ENCODE data around the gene DIP2C. TPM values are rescaled to one million over a fixed set of nuclear protein-coding genes. Genes with fewer than 3 reads are reported as not detected.

The DIP2C gene
- total RNA-seq, 1 donor from 2014 or later = 1.6 TPM

DNA sequence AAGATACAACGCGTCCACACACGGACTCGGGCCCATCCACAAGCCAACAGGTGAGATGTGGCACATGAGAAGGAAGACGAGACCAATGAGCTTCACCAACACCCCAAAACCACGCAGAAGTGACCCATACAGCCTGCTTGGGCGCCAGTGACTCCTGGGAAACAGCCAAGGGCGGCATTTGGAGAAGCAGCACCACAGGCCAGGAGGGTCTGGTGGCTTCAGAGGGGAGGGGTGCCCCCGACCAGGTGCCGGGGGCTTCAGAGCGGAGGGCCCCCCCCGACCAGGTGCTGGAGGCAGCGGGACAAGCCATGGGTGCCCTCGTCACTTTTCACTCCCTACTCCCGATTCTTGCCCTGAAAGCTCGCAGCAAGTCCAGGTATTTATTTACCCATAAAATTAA lies 140.1 kb downstream of the DIP2C start:
- no peaks in the 10 kb centered on the region for H3K9me3 Mint-ChIP-seq
- no peaks in the 10 kb centered on the region for H3K36me3 Mint-ChIP-seq (ENCODE audit: low read depth)
- H3K27ac Mint-ChIP-seq = no peak overlapping the region
- DNase-seq (ENCODE audit: low spot score) = no peak
- peaks cover 6% of the 10 kb centered on the region for H3K27me3 Mint-ChIP-seq (ENCODE audit: low read depth)
- no peak overlapping the region for H3K4me3 Mint-ChIP-seq (ENCODE audit: low read depth)
- H3K4me1 Mint-ChIP-seq (ENCODE audit: low read depth) = peaks cover 5% of the 10 kb centered on the region
- intact Hi-C loops (cut with micrococcal nuclease) = no loop called here

- H3K9me3 Mint-ChIP-seq = no peaks in the 10 kb centered on the region
- no peak overlapping the region for H3K27ac Mint-ChIP-seq
- H3K4me1 Mint-ChIP-seq (ENCODE audit: low read depth) = peaks cover 8% of the 10 kb centered on the region
- no peak for DNase-seq (ENCODE audit: low spot score)
- H3K36me3 Mint-ChIP-seq (ENCODE audit: low read depth) = no peaks in the 10 kb centered on the region
- no peak overlapping the region for H3K4me3 Mint-ChIP-seq (ENCODE audit: low read depth)
- peaks cover 7% of the 10 kb centered on the region for H3K27me3 Mint-ChIP-seq (ENCODE audit: low read depth)
- intact Hi-C loops (cut with micrococcal nuclease) = no loop called here
Observed at GRCh38 chr10:548238-548901, 141.1 kb downstream of the DIP2C start.

GRCh38 chr10:547591-548081 lies 141.8 kb downstream of the DIP2C start:
- H3K9me3 Mint-ChIP-seq = no peaks in the 10 kb centered on the region
- H3K27me3 Mint-ChIP-seq (ENCODE audit: low read depth) = peaks cover 7% of the 10 kb centered on the region
- H3K27ac Mint-ChIP-seq = no peak overlapping the region
- H3K4me1 Mint-ChIP-seq (ENCODE audit: low read depth) = peaks cover 8% of the 10 kb centered on the region
- intact Hi-C loops (cut with micrococcal nuclease) = no loop called here
- H3K4me3 Mint-ChIP-seq (ENCODE audit: low read depth) = no peak overlapping the region
- no peak for DNase-seq (ENCODE audit: low spot score)
- H3K36me3 Mint-ChIP-seq (ENCODE audit: low read depth) = no peaks in the 10 kb centered on the region

- Mint-ChIP-seq H3K4me3 (ENCODE audit: low read depth) (no peak overlapping the region), H3K36me3 (ENCODE audit: low read depth) (no peaks in the 10 kb centered on the region), H3K4me1 (ENCODE audit: low read depth) (peaks cover 8% of the 10 kb centered on the region), H3K27me3 (ENCODE audit: low read depth) (peaks cover 7% of the 10 kb centered on the region), H3K27ac (no peak overlapping the region), H3K9me3 (no peaks in the 10 kb centered on the region)
- DNase-seq (ENCODE audit: low spot score) = no peak
- intact Hi-C loops (cut with micrococcal nuclease) = no loop called here
Observed at GRCh38 chr10:546971-547590, 142.4 kb downstream of the DIP2C start.

- intact Hi-C loops (cut with micrococcal nuclease) = no loop called here
- peaks cover 13% of the 10 kb centered on the region for H3K27me3 Mint-ChIP-seq (ENCODE audit: low read depth)
- DNase-seq (ENCODE audit: low spot score) = no peak
- H3K4me3 Mint-ChIP-seq (ENCODE audit: low read depth) = no peak overlapping the region
- H3K4me1 Mint-ChIP-seq (ENCODE audit: low read depth) = peaks cover 8% of the 10 kb centered on the region
- no peaks in the 10 kb centered on the region for H3K9me3 Mint-ChIP-seq
- no peaks in the 10 kb centered on the region for H3K36me3 Mint-ChIP-seq (ENCODE audit: low read depth)
- H3K27ac Mint-ChIP-seq = no peak overlapping the region
Observed at GRCh38 chr10:546451-546850, 143.0 kb downstream of the DIP2C start.

GRCh38 chr10:543862-544822 lies 145.3 kb downstream of the DIP2C start:
- Mint-ChIP-seq H3K36me3 (ENCODE audit: low read depth) (no peaks in the 10 kb centered on the region), H3K27ac (no peak overlapping the region), H3K4me1 (ENCODE audit: low read depth) (peaks cover 8% of the 10 kb centered on the region), H3K27me3 (ENCODE audit: low read depth) (peaks cover 26% of the 10 kb centered on the region), H3K9me3 (no peaks in the 10 kb centered on the region), H3K4me3 (ENCODE audit: low read depth) (no peak overlapping the region)
- intact Hi-C loops (cut with micrococcal nuclease) = no loop called here
- no peak for DNase-seq (ENCODE audit: low spot score)

DNA sequence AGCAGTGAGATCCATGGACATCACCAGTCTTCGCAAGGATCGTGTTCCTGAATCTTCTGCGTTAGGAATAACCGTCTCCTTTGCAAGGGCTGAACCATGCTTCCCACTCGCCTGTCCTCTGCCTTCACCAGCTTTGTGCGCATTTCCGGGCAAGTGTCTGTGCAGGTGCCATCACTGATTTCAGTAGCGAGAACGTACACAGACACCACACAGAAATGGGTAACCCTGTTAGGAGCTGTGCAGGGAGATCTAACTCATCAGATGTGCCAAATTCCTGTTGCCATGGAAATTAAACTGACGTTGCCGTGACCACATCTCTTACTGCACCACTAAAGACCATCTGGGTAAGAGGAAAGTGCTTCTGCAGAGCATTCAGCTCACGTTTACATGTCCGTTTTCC lies 146.3 kb downstream of the DIP2C start:
- no peaks in the 10 kb centered on the region for H3K36me3 Mint-ChIP-seq (ENCODE audit: low read depth)
- no peak for DNase-seq (ENCODE audit: low spot score)
- H3K27me3 Mint-ChIP-seq (ENCODE audit: low read depth) = peaks cover 24% of the 10 kb centered on the region
- no peak overlapping the region for H3K27ac Mint-ChIP-seq
- peaks cover 8% of the 10 kb centered on the region for H3K4me1 Mint-ChIP-seq (ENCODE audit: low read depth)
- intact Hi-C loops (cut with micrococcal nuclease) = no loop called here
- H3K4me3 Mint-ChIP-seq (ENCODE audit: low read depth) = no peak overlapping the region
- no peaks in the 10 kb centered on the region for H3K9me3 Mint-ChIP-seq

- Mint-ChIP-seq H3K27me3 (ENCODE audit: low read depth) (peaks cover 23% of the 10 kb centered on the region), H3K9me3 (no peaks in the 10 kb centered on the region), H3K36me3 (ENCODE audit: low read depth) (no peaks in the 10 kb centered on the region), H3K4me1 (ENCODE audit: low read depth) (peaks cover 8% of the 10 kb centered on the region), H3K4me3 (ENCODE audit: low read depth) (no peak overlapping the region), H3K27ac (no peak overlapping the region)
- intact Hi-C loops (cut with micrococcal nuclease) = no loop called here
- DNase-seq (ENCODE audit: low spot score) = no peak
Observed at GRCh38 chr10:541750-542371, 147.6 kb downstream of the DIP2C start.

DNA sequence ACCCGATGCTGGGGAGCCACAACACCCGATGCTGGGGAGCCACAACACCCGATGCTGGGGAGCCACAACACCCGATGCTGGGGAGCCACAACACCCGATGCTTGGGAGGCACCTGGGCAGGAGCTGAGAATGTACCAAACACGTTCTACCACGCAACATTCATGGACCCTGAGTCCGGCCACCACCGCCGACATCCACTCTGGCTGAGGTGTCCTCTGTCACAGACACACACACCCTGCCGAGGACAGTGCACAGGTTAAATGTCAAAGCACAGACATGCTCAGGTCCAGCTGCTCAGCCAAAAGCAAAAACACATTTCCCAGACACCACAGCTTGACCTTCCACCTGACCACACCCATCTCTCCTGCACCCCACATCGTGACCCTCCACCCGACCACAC lies 148.4 kb downstream of the DIP2C start:
- no peak overlapping the region for H3K4me3 Mint-ChIP-seq (ENCODE audit: low read depth)
- DNase-seq (ENCODE audit: low spot score) = no peak
- intact Hi-C loops (cut with micrococcal nuclease) = no loop called here
- no peak overlapping the region for H3K27ac Mint-ChIP-seq
- H3K4me1 Mint-ChIP-seq (ENCODE audit: low read depth) = peaks cover 8% of the 10 kb centered on the region
- no peaks in the 10 kb centered on the region for H3K9me3 Mint-ChIP-seq
- H3K27me3 Mint-ChIP-seq (ENCODE audit: low read depth) = peaks cover 23% of the 10 kb centered on the region
- H3K36me3 Mint-ChIP-seq (ENCODE audit: low read depth) = no peaks in the 10 kb centered on the region

DNA sequence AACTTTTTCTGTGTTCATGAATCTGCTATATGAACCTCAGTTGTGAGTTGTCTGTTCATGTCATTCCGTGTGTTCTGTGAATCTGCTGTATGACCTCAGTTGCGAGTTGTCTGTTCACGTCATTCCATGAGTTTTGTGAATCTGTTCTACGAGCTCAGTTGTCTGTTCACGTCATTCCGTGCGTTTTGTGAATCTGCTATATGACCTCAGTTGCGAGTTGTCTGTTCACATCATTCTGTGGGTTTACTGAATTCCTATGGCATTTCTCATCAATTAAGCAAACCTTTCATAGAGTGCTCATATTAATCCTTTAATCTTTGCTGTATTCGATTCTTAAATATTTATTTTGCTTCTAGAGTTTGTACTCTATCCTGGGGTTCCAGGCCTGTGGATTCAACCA lies 150.6 kb downstream of the DIP2C start:
- Mint-ChIP-seq H3K27ac (no peak overlapping the region), H3K27me3 (ENCODE audit: low read depth) (peaks cover 21% of the 10 kb centered on the region), H3K4me3 (ENCODE audit: low read depth) (no peak overlapping the region), H3K36me3 (ENCODE audit: low read depth) (no peaks in the 10 kb centered on the region), H3K9me3 (no peaks in the 10 kb centered on the region), H3K4me1 (ENCODE audit: low read depth) (no peaks in the 10 kb centered on the region)
- intact Hi-C loops (cut with micrococcal nuclease) = no loop called here
- DNase-seq (ENCODE audit: low spot score) = no peak

DNA sequence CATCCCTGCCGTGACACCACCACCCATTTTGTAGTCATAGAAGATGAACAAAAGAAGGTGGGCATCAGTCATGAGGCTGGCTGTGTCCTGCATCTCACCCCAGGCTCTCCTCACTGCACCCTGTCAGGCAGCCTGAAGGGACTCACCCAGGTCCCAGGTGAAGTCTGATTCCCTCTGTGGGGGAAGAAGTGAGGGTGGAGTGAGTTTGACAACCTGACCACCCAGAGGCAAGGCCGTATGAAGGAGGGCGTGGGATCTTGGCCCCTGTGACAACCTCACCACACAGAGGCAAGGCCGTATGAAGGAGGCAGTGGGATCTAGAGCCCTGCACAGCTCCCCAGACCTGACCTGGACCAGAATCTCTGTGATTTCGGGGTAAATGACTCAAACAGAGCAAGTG lies 152.5 kb downstream of the DIP2C start:
- H3K4me1 Mint-ChIP-seq (ENCODE audit: low read depth) = no peaks in the 10 kb centered on the region
- intact Hi-C loops (cut with micrococcal nuclease) = no loop called here
- H3K27me3 Mint-ChIP-seq (ENCODE audit: low read depth) = peaks cover 21% of the 10 kb centered on the region
- DNase-seq (ENCODE audit: low spot score) = no peak
- no peaks in the 10 kb centered on the region for H3K36me3 Mint-ChIP-seq (ENCODE audit: low read depth)
- no peak overlapping the region for H3K4me3 Mint-ChIP-seq (ENCODE audit: low read depth)
- no peak overlapping the region for H3K27ac Mint-ChIP-seq
- H3K9me3 Mint-ChIP-seq = no peaks in the 10 kb centered on the region

DNA sequence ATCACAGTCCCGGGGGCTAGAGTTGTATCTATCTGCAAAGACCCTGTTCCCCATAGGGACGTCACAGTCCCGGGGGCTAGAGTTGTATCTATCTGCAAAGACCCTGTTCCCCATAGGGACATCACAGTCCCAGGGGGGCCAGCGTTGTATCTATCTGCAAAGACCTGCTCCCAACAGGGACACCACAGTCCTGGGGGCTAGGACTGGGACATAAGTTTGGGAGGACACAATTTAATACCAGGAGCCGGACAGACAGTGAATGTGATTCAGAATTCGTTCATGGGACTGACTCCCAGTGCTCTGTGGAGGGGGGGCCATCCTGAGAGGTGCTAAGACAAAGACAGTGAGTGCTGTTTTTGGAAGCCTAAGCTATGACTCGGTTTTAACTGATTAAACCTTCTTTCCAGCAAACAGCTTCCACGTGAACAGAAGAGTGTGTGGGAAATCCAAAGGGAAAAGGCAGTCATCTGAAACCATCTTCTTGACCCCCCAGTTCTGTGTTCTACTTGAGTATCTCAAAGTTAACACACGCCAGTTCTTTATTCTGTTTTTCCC lies 153.0 kb downstream of the DIP2C start:
- Mint-ChIP-seq H3K9me3 (no peaks in the 10 kb centered on the region), H3K27me3 (ENCODE audit: low read depth) (peaks cover 17% of the 10 kb centered on the region), H3K27ac (no peak overlapping the region), H3K36me3 (ENCODE audit: low read depth) (no peaks in the 10 kb centered on the region), H3K4me1 (ENCODE audit: low read depth) (no peaks in the 10 kb centered on the region), H3K4me3 (ENCODE audit: low read depth) (no peak overlapping the region)
- DNase-seq (ENCODE audit: low spot score) = no peak
- intact Hi-C loops (cut with micrococcal nuclease) = no loop called here
